Stimulated activated CD8-positive, alpha-beta memory T cell treated with anti-CD3 and anti-CD28 coated beads, Interleukin-12 subunit alpha, Interleukin-12 subunit beta, amount 100 ng/mL, for 24 hours (primary cell): Measurements from ENCODE around the gene CCDC178.
"Not testable (repeated sequence)": the region's sequence is repeated elsewhere in the genome, so short reads cannot be mapped to it uniquely, and the experiment has no call there.

Experiments used
- DNase-seq: peaks from one replicate; pipeline ENCODE4 v3.0.0-alpha.2; 2020; ENCODE audit errors: extremely low read depth

Gene CCDC178

DNA sequence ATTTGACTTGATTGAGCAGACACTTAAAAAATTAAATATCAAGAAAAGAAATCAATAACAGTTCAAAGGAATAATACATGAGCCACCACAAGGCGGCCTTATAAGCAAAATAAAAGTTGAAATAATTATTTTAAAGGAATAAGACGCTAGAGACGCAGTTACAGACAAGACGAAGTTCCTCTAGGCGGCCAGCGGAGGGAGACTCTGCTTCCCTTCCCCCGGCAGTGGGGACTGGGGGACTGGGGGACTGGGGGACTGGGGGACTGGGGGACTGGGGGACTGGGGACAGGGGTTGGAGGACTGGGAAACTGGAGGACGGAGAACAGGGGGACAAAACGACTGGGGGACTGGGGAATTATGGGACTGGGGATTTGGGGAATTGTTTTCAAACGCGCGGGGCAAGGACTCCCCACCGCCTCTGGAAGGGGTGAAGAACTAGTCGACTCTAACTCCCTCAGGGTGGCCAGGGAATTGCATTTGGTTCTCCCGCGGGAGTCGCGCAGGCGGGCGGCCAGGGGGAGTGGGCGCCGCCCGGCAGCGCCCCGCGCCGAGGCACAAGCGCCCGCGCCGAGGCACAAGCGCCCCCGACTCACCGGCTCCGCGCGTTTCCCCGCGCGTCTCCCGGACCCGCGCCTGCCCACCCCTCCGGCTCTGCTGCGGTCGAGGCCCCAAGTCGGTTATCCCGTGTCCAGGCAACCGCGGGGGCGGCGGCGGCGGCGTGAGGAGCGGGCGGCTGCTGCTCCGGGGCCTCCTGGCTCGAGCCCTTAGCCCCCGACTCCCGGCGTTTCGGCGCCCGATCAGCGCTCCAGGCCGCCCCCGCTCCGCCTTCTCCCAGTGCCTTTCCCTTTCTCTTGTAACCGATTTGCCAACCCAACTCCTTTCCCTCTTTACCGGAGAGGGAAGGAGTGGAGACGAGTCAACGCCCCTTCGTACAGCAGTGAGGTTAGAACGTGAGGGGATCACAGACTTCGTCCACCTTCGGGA lies at the start of gene CCDC178:
Gene CCDC178 (minus strand): TSS at position 662 of the 984 bp plus-strand sequence. CDS start 28,633 bp downstream, outside the sequence.
- DNase-seq = no peak

DNA sequence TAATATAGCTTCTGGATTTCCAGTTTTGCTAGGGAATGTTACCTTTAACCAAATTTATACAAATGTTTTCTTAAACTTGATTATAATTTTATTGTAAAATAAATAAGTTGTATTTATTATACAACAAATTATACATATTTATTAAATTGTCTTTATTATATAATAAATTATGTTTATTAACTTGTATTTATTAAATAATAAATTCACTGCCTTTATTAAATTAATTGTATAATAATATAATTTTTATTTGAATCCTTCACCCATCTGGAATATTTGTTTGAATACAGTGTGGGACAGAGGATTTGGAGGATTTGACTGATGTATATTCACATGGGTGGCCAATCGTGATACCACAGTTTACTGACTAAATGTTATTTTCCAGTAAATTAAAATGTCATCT lies 43.4 kb upstream of the CCDC178 start:
- no peak for DNase-seq

GRCh38 chr18:33472509-33472908 lies 32.0 kb upstream of the CCDC178 start:
- no peak for DNase-seq

GRCh38 chr18:33470216-33470615 lies 29.7 kb upstream of the CCDC178 start:
- DNase-seq = no peak

DNA sequence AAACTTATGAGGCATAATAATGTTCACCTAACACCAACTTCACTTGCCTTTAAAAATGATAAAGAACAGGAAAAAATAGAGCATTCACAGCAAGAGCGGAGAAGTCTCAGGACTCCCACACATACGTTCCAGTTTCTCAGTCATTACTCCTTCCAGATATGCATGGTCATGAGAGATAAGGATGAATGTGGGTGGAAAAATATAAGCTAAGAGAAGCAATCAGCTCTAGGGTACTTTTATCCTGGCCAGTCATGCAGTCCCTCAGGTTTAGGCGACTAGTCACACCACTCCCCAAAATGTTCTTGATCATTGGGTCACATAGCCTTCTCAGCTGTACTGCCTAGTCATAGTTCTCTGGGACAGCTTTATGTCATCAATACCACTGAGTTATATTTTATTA lies 29.2 kb upstream of the CCDC178 start:
- DNase-seq = no peak

GRCh38 chr18:33467531-33467930 lies 27.0 kb upstream of the CCDC178 start:
- no peak for DNase-seq

GRCh38 chr18:33466822-33467221 lies 26.3 kb upstream of the CCDC178 start:
- no peak for DNase-seq

- no peak for DNase-seq
Measured at GRCh38 chr18:33460681-33461080, 20.2 kb upstream of the CCDC178 start.

DNA sequence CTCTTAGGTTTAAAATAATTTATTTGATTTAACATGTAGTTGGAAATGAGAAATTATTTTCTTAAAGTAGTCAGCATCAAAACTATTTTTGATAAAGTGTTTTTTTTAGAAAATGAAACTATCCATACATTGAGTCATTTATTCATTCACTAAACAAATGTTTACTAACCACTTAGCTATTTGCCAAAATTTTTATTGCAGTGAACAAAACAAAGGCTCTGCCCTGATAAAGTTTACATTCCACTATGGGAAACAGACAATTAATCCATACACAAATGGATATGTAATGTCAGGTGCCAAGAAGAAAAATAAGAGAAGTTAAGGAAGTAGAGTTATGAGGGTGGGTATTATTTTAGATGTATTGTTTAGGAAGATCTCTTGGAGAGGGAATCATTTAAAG lies 19.1 kb upstream of the CCDC178 start:
- no peak for DNase-seq

- DNase-seq = no peak
Measured at GRCh38 chr18:33446604-33447003, 6.1 kb upstream of the CCDC178 start.

DNA sequence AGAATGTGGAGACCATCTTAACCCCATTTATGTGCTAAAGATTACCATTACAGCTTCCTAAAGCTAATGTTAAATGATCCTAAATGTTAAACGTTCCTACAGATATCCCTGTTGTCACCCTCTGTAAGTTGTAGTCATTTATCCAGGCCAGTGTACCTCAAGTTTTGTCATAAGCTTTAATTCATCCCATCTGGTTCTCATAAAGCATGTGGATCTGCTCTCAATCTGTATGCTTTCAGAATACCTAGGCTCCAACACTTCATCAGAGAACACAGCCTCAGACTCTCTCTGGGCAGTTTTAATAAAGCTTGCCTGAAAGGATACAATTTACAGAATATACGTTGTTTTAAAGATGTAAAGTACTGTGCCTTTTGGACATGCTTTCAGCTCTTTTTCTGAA lies 4.2 kb upstream of the CCDC178 start:
- DNase-seq = no peak

DNA sequence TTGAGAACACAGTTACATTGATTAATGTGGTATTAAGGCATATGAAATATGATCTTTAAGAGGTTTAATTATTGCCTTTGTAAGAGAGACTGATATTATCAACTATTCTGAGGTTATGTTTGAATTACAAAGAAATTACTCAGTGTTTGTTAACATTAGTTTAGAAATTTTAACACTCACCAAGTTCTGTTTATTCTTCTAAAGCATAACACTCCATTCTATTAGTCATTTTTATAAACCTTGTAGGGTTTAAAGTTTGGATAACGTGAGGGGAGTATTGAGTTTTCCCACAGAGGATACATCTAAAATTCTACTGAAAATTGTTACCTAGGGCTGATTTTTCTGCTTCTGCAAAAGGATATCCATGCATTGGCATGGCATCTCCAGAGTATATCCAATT lies 7.7 kb downstream of the CCDC178 start:
- no peak for DNase-seq

- no peak for DNase-seq
Measured at GRCh38 chr18:33427549-33427948, 13.0 kb downstream of the CCDC178 start.

GRCh38 chr18:33424266-33424946 lies 16.1 kb downstream of the CCDC178 start:
- no peak for DNase-seq

DNA sequence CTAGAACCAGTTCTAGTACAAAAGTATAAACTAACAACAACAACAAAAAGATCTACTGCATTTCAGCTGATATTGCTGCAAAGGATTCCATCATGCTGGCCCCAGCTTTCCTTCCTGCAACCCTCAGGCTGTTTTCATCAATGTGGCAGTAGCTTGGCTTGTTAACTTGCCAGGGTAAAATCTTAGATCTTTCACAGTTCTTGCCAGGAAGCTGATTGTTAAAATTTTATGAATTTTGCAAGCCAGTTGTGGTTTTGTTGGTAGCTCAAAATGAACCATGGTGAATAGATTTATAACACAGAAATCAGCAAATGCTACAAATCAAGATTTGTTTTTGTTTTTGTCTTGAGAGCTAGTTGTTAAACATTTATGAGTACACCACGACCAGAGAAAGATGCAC lies 19.3 kb downstream of the CCDC178 start:
- no peak for DNase-seq

- no peak for DNase-seq
Measured at GRCh38 chr18:33404244-33404873, 36.2 kb downstream of the CCDC178 start.

DNA sequence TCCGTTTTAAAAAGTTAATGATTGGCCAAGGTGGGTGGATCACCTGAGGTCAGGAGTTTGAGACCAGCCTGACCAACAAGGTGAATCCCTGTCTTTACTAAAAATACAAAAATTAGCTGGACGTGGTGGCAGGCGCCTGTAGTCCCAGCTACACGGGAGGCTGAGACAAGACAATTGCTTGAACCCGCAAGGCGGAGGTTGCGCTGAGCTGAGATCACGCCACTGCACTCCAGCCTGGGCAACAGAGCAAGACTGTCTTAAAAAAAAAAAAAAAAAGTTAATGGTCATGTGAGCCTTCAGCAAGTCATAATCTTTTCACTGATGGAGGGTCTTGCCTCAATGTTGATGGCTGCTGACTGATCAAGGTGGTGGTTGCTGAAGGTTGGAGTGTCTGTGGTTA lies 41.6 kb downstream of the CCDC178 start:
- not testable (repeated sequence) for DNase-seq

DNA sequence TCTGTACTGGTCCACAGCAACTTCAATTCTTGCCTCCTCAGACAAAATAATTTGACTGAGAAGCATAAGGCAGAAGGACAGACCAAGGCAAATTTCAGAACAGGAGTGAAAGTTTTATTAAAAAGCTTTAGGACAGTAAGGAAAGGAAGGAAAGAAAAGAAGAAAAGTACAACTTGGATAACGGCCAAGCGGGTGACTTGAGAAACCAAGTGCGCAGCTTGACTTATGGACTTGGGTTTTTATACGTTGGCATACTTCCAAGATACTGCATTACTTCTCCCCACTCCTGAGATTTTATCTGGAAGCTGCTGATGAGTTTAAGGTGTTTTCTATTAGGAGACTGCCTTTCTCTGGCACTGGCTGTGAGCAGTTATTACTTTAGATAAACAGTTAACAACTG lies 64.7 kb downstream of the CCDC178 start:
- DNase-seq = no peak

DNA sequence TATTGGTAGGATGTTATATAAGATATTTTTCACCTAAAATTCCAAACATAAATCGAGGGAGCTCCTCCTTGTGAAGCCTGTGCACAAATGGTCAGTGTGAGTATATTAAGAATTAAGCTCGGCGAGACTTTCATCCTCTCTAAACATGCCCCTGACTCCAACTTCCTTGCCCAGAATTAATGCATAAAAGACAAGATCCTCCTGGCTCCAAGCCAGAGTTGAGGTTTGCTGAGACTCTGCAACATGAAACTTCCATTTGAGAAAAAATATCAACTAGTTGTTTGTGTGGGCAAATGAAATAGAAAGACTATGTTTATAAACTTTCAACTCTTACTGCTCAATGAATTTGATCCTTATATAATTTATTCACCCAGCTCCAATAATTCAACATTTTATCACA lies 68.1 kb downstream of the CCDC178 start:
- DNase-seq = no peak

DNA sequence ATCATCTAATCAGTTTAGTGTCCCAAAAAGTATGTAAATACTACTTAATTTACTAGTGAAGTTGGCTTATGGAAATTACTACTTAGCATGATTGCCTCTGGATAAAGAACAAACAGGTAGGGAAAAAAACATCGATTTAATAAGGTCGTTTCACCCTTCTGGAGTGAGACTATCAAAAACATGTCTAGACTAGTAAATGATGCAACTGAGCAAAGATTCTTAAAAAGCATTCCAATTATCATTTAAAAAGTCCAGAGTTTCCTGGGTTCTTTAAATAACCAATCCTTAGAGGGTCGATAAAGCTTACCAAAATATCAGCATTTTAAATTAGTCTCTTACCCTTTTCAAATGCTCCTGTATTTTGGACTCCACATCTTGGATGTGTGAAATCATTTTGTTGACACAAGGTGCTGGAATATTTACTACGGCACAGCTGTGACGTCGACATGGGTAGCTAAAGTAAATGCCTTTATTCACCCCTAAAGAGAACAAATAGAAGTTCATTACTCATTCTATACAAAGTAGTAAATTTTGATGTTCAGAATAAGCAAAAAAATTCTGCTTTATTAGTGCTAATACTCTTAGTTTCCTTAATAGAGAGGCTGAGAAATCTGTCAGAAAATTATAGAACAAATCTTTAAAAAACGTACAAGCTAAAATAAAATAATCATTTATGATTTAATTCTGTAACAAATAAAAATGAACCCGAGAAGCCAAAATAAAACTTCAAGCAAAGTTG lies 70.6 kb downstream of the CCDC178 start:
- DNase-seq = no peak

DNA sequence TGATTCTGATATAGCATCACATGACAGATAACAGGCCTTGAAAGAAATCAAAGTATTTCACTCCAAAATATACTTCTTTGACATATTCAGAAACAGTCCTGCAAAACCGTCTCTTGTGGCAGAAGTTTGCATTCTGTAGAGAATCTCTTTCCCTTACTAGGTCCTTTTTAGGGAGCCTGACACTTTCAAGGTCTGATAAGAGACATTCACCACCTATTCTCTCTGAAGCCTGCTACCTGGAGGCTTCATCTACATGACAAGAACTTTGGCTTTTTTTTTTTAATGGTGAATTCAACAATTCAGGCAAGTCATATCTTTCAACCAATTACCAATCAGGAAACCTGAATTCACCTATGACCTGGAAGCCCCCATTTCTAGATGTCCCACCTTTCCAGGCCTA lies 83.8 kb downstream of the CCDC178 start:
- DNase-seq = no peak

GRCh38 chr18:33355756-33356155 lies 84.8 kb downstream of the CCDC178 start:
- no peak for DNase-seq
